GM12878 (cell line): ENCODE measurements around the gene RTF1. TPM values are rescaled to one million over a fixed set of nuclear protein-coding genes. Genes with fewer than 3 reads are reported as not detected.

ENCODE experiments used
- ATAC-seq: fragments of 200-7000 bp; cut with Tn5 transposase; 3 replicates; pipeline ENCODE4 v1.9.1; 2020; ENCODE audit warnings: mild to moderate bottlenecking, moderate library complexity
- BruUV-seq: library from RNA; stranded (reverse); fragments of 400-500 nt; replicated peaks from 2 replicates; lab custom pipeline; 2021; lab: Mats Ljungman, UMichigan
- CTCF ChIA-PET: fragments of 300-600 bp; sonication (Branson Sonifier 250); formaldehyde crosslinking; extraction: SDS; loops from one replicate; lab custom pipeline; 2021; ENCODE audit warnings: inconsistent platforms; lab: Yijun Ruan, JAX
- POLR2A ChIA-PET: fragments of 350-600 bp; formaldehyde crosslinking; extraction: SDS; loops from one replicate; lab custom pipeline; 2021; ENCODE audit warnings: inconsistent platforms; lab: Charles Lee
- RAD21 ChIA-PET: fragments of 300-600 bp; sonication (Branson Sonifier 250); formaldehyde crosslinking; loops from one replicate; lab custom pipeline; 2023; ENCODE audit warnings: antibody characterized with exemption; ENCODE audit not compliant: unreplicated experiment; lab: Charles Lee
- SMC1A ChIA-PET: fragments of 300-600 bp; sonication (Branson Sonifier 250); formaldehyde crosslinking; loops from one replicate; lab custom pipeline; 2023; ENCODE audit not compliant: unreplicated experiment, uncharacterized antibody; lab: Charles Lee
- DNase-seq: peaks from one replicate; pipeline ENCODE4 v3.0.0-alpha.2; 2011; ENCODE audit warnings: low read depth, low spot score
- FAIRE-seq: peaks from 3 replicates; lab custom pipeline; 2011; peaks lifted over from hg19 to GRCh38; lab: Jason Lieb, UNC
- H2AFZ ChIP-seq: 2 replicates; pipeline ENCODE4 v1.6.0; 2011; ENCODE audit warnings: low read depth, low read length, control low read depth; ENCODE audit not compliant: control insufficient read depth
- H3K27ac ChIP-seq: 2 replicates; pipeline ENCODE4 v1.5.1; 2011; ENCODE audit warnings: control low read depth; ENCODE audit not compliant: control insufficient read depth, insufficient read depth
- H3K27me3 ChIP-seq, 2 experiments: replicated peaks in 1 of 2; 2 replicates each; pipeline versions ENCODE4 v1.6.0 to v1.6.1; 2011; ENCODE audit warnings: low read length in 1 of 2; ENCODE audit not compliant: control insufficient read depth in 2 of 2, insufficient read depth in 2 of 2
- H3K36me3 ChIP-seq, 2 experiments: 2 replicates each; pipeline ENCODE4 v1.5.1; 2011; ENCODE audit warnings: low read length in 1 of 2; ENCODE audit not compliant: control insufficient read depth in 2 of 2, insufficient read depth in 2 of 2
- H3K4me1 ChIP-seq: 2 replicates; pipeline ENCODE4 v1.6.1; 2011; ENCODE audit warnings: mild to moderate bottlenecking, low read length, moderate library complexity, mixed read lengths; ENCODE audit not compliant: control insufficient read depth, insufficient read depth
- H3K4me2 ChIP-seq: 2 replicates; pipeline ENCODE4 v1.6.0; 2011; ENCODE audit warnings: control low read depth; ENCODE audit not compliant: control insufficient read depth, insufficient read depth
- H3K4me3 ChIP-seq: fragments of 200-600 bp; sonication (generic); 2 replicates; pipeline ENCODE4 v1.5.1; 2016
- H3K79me2 ChIP-seq: 2 replicates; pipeline ENCODE4 v1.6.0; 2011; ENCODE audit warnings: low read length; ENCODE audit not compliant: control insufficient read depth, insufficient read depth
- H3K9ac ChIP-seq: 2 replicates; pipeline ENCODE4 v1.8.0; 2011; ENCODE audit warnings: low read length, control low read depth, mixed read lengths; ENCODE audit not compliant: control insufficient read depth, insufficient read depth
- H3K9me3 ChIP-seq: replicated peaks from 3 replicates; pipeline ENCODE4 v1.5.1; 2011; ENCODE audit warnings: mild to moderate bottlenecking, low read length; ENCODE audit not compliant: control insufficient read depth, insufficient read depth
- H4K20me1 ChIP-seq: 2 replicates; pipeline ENCODE4 v1.6.0; 2011; ENCODE audit not compliant: control insufficient read depth, insufficient read depth
- ATF7 ChIP-seq: fragments of 450-650 bp; IDR thresholded peaks from 2 replicates; pipeline ENCODE4 v1.6.1; 2016; ENCODE audit warnings: low read depth, mild to moderate bottlenecking
- BRCA1 ChIP-seq: IDR thresholded peaks from 2 replicates; pipeline ENCODE4 v1.6.1; 2011; ENCODE audit warnings: low read depth, low read length, improper control_type of control experiment
- DPF2 ChIP-seq: fragments of 450-650 bp; IDR thresholded peaks from 2 replicates; pipeline ENCODE4 v1.6.1; 2017; ENCODE audit warnings: mild to moderate bottlenecking
- FOS ChIP-seq: IDR thresholded peaks from 3 replicates; pipeline ENCODE4 v1.6.1; 2011; ENCODE audit warnings: borderline replicate concordance; ENCODE audit not compliant: insufficient read length; ENCODE audit errors: extremely low read depth
- HDAC2 ChIP-seq: fragments of 200-600 bp; sonication (generic); IDR thresholded peaks from 2 replicates; pipeline ENCODE4 v1.6.1; 2017
- IRF4 ChIP-seq: IDR thresholded peaks from 2 replicates; pipeline ENCODE4 v1.6.1; 2011; ENCODE audit warnings: low read depth, low read length
- JUNB ChIP-seq: IDR thresholded peaks from 2 replicates; pipeline ENCODE4 v1.6.1; 2016; ENCODE audit warnings: antibody characterized with exemption, mild to moderate bottlenecking
- NR2C1 ChIP-seq: fragments of 450-650 bp; IDR thresholded peaks from 2 replicates; pipeline ENCODE4 v1.6.1; 2017; ENCODE audit warnings: antibody characterized with exemption, mild to moderate bottlenecking, moderate library complexity
- POLR2AphosphoS2 ChIP-seq: IDR thresholded peaks from 2 replicates; pipeline ENCODE4 v1.6.1; 2011; ENCODE audit warnings: low read depth, mild to moderate bottlenecking, low read length, improper control_type of control experiment, moderate library complexity
- REST ChIP-seq: IDR thresholded peaks from 2 replicates; pipeline ENCODE4 v1.6.1; 2012; ENCODE audit warnings: mild to moderate bottlenecking, low read depth, low read length
- SREBF1 ChIP-seq: IDR thresholded peaks from 2 replicates; pipeline ENCODE4 v1.6.1; 2012; ENCODE audit warnings: mild to moderate bottlenecking, low read length
- STAT3 ChIP-seq: IDR thresholded peaks from 2 replicates; pipeline ENCODE4 v1.6.1; 2011; ENCODE audit warnings: low read depth, low read length, improper control_type of control experiment
- USF2 ChIP-seq: IDR thresholded peaks from 2 replicates; pipeline ENCODE4 v1.6.1; 2011; ENCODE audit warnings: low read depth, low read length, improper control_type of control experiment, borderline replicate concordance
- ZBTB4 ChIP-seq: fragments of 450-650 bp; formaldehyde crosslinking; IDR thresholded peaks from 2 replicates; pipeline ENCODE4 v1.4.0; 2022; ENCODE audit warnings: mild to moderate bottlenecking, moderate library complexity
- ZSCAN29 ChIP-seq: fragments of 450-650 bp; IDR thresholded peaks from 2 replicates; pipeline ENCODE4 v1.6.1; 2017; ENCODE audit warnings: mild to moderate bottlenecking, moderate library complexity
- WGBS: methylation state at CpG from one replicate; pipeline ENCODE4 v1.1.6; 2016; ENCODE audit warnings: low lambda C conversion rate; ENCODE audit not compliant: insufficient replicate concordance, insufficient coverage; ENCODE audit errors: missing lambda C conversion rate; 5-methylcytosine and 5-hydroxymethylcytosine counted together
- in situ Hi-C: fragments of 300-500 bp; cut with MboI; formaldehyde crosslinking; loops from 9 replicates; pipeline ENCODE4 v1.14.3; 2018; ENCODE audit warnings: mixed read lengths
- intact Hi-C: fragments of 100-400 bp; cut with micrococcal nuclease; formaldehyde crosslinking; loops from one replicate; pipeline ENCODE4 v1.14.2; 2022; ENCODE audit not compliant: unreplicated experiment
- polyA plus RNA-seq, 11 experiments: library from polyadenylated mRNA; depleted of rRNA in 4 of 11; unstranded in 6 of 11; stranded (reverse) in 5 of 11; fragments of >200 nt; fragmentation: Nextera tagmentation in 4 of 11; fragmentation: Illumina TruSeq in 1 of 11; extraction: Ambion mirVana in 4 of 11; extraction: Trizol in 1 of 11; gene quantifications; 1 replicate in 1 of 11; 2 replicates in 10 of 11; pipeline versions ENCODE4 v1.2.1 to v1.2.3, GENCODE V29; 2011 to 2016; ENCODE audit warnings: inconsistent platforms in 2 of 11, missing spikeins in 2 of 11, low read depth in 1 of 11
- total RNA-seq, 4 experiments: library from RNA; depleted of rRNA in 3 of 4; stranded (reverse); fragments of >200 nt in 3 of 4; fragmentation: Illumina TruSeq in 1 of 4; extraction: Trizol in 1 of 4; gene quantifications; 2 replicates each; pipeline versions ENCODE4 v1.2.1 to v1.2.3, GENCODE V29; 2013 to 2021
- TF ChIP-seq, protein P1 (sequence below): fragments of 150-350 bp; IDR thresholded peaks from 2 replicates; pipeline ENCODE4 v1.6.1; 2016; ENCODE audit warnings: low read depth, low read length

The RTF1 gene
- total and polyA plus RNA-seq, 10 of the 15 experiments (the other 5 are each of a cell fraction or from before 2014, with no cell fraction given): 7.2 to 67.9 (median 32.3) TPM

DNA sequence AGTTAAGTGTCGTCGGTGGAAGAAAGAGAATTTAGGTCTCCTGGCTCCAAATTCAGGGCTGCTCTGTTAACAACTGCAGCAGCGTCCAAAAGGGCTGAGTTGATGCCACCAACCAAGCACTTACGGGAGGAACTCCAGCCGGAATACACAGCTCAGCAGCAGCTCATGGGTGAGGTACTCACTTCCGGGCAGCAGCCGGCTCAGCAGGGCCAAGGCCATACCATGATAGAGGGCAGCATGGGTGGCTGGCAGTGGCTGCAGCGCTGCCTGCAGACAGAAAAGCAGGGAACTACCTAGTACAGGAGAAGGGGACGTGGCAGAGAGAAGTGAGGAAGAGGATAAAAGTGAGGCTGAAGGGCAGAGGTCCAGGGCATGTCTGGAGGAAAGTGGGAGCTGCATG, 104.7 kb downstream of the RTF1 start:
- Histone ChIP-seq H3K4me3 (no peak overlapping the region), H3K9me3 (no peaks in the 10 kb centered on the region), H2AFZ (no peak overlapping the region), H3K27ac (no peak overlapping the region), H3K4me2 (no peak overlapping the region), H3K36me3 (peaks cover 0 to 5% of the 10 kb centered on the region in 2 experiments; a peak in 2 of 4 replicates), H3K79me2 (no peaks in the 10 kb centered on the region), H3K9ac (no peak overlapping the region), H3K27me3 (no peaks in the 10 kb centered on the region), H4K20me1 (no peaks in the 10 kb centered on the region), H3K4me1 (no peaks in the 10 kb centered on the region)
- ChIA-PET SMC1A (no interaction called here), RAD21 (no interaction called here), CTCF (no interaction called here), POLR2A (no interaction called here)
- intact Hi-C loops: no loop called here
- 95% methylated on average over 9 of the region's 9 CpGs for WGBS
- ATAC-seq (no peak), DNase-seq (no peak), FAIRE-seq (no peak)
- no TSS peak for BruUV-seq
- in situ Hi-C loops: no loop called here
- no peak for TF ChIP-seq NR2C1
- no peak for TF ChIP-seq FOS
- no peak for TF ChIP-seq DPF2
- no peak for TF ChIP-seq USF2
- no peak for TF ChIP-seq JUNB
- no peak for TF ChIP-seq POLR2AphosphoS2
- TF ChIP-seq SREBF1: no peak
- no peak for TF ChIP-seq REST
- TF ChIP-seq ZBTB4 (CRISPR knock-in tag): no peak
- TF ChIP-seq ZSCAN29: no peak
- TF ChIP-seq ATF7: no peak
- TF ChIP-seq STAT3: no peak
- TF ChIP-seq, protein P1, sequence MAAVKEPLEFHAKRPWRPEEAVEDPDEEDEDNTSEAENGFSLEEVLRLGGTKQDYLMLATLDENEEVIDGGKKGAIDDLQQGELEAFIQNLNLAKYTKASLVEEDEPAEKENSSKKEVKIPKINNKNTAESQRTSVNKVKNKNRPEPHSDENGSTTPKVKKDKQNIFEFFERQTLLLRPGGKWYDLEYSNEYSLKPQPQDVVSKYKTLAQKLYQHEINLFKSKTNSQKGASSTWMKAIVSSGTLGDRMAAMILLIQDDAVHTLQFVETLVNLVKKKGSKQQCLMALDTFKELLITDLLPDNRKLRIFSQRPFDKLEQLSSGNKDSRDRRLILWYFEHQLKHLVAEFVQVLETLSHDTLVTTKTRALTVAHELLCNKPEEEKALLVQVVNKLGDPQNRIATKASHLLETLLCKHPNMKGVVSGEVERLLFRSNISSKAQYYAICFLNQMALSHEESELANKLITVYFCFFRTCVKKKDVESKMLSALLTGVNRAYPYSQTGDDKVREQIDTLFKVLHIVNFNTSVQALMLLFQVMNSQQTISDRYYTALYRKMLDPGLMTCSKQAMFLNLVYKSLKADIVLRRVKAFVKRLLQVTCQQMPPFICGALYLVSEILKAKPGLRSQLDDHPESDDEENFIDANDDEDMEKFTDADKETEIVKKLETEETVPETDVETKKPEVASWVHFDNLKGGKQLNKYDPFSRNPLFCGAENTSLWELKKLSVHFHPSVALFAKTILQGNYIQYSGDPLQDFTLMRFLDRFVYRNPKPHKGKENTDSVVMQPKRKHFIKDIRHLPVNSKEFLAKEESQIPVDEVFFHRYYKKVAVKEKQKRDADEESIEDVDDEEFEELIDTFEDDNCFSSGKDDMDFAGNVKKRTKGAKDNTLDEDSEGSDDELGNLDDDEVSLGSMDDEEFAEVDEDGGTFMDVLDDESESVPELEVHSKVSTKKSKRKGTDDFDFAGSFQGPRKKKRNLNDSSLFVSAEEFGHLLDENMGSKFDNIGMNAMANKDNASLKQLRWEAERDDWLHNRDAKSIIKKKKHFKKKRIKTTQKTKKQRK: no peak
- TF ChIP-seq BRCA1: no peak
- TF ChIP-seq IRF4: no peak
- no peak for TF ChIP-seq HDAC2
